IPS-20b (cell line): Measurements from ENCODE around the gene ABHD14A.

ENCODE experiments used
- H3K27ac ChIP-seq: one replicate; pipeline ENCODE4 v1.5.1; 2013; ENCODE audit warnings: low read length
- H3K27me3 ChIP-seq: 2 replicates; pipeline ENCODE4 v1.6.1; 2013; ENCODE audit warnings: mild to moderate bottlenecking, low read length, inconsistent platforms; ENCODE audit not compliant: insufficient read depth
- H3K36me3 ChIP-seq: 2 replicates; pipeline ENCODE4 v1.6.1; 2013; ENCODE audit warnings: low read depth, mild to moderate bottlenecking, inconsistent platforms, low read length, moderate library complexity; ENCODE audit not compliant: insufficient read depth
- H3K4me1 ChIP-seq: 2 replicates; pipeline ENCODE4 v1.6.1; 2013; ENCODE audit warnings: mild to moderate bottlenecking, control low read depth, inconsistent platforms, low read length, moderate library complexity; ENCODE audit not compliant: insufficient read depth
- H3K4me3 ChIP-seq: 2 replicates; pipeline ENCODE4 v1.5.1; 2013; ENCODE audit warnings: mild to moderate bottlenecking, low read length, inconsistent platforms
- H3K9ac ChIP-seq: 2 replicates; pipeline ENCODE4 v1.6.1; 2013; ENCODE audit warnings: low read depth, mild to moderate bottlenecking, inconsistent platforms, low read length, moderate library complexity
- H3K9me3 ChIP-seq: 2 replicates; pipeline ENCODE4 v1.6.1; 2013; ENCODE audit warnings: mild to moderate bottlenecking, low read depth, low read length, inconsistent platforms; ENCODE audit not compliant: insufficient read depth

ABHD14A gene

DNA sequence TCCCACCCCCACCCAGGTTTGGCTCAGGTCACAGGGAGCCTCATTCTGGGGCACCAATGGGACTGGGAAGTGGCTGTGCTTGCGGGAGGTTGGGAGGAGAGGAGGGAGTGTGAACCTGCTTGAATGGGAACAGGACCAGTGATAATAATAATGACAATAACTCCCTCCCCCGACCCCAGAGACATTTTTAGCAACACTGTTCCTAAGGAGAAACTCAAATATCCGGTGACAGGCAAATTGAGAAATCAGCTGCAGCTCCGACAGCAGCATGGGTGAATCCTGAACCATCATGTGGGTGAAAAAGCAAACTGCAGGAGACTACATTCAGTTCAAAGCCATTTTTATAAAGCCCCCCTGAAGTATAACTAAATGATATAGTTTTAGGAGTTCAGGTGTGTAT, 32.4 kb downstream of the ABHD14A start:
- Histone ChIP-seq H3K27me3 (no peaks in the 10 kb centered on the region), H3K27ac (no peak overlapping the region), H3K4me3 (no peak overlapping the region), H3K36me3 (no peaks in the 10 kb centered on the region), H3K9ac (no peak overlapping the region), H3K4me1 (peaks cover 16% of the 10 kb centered on the region), H3K9me3 (no peaks in the 10 kb centered on the region)

DNA sequence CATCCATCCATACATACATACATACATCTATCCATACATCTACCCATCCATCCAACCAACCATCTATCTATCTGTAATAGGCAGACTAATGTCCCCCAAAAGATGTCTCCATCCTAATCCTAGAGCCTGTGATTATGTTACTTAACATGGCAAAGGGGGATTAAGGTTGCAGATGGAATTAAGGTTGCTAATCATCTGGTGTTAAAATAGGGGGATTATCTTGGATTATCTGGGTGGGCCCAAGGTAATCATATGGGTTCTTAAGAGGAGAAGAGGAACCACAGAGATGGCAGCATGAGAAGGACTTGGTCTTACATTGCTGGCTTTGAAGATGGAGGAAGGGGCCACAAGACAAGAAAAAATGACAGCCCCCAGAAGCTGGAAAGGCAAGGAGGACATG, 35.6 kb downstream of the ABHD14A start:
- H3K4me3 ChIP-seq = no peak overlapping the region
- no peaks in the 10 kb centered on the region for H3K27me3 ChIP-seq
- no peak overlapping the region for H3K27ac ChIP-seq
- peaks cover 10% of the 10 kb centered on the region for H3K4me1 ChIP-seq
- H3K9me3 ChIP-seq = no peaks in the 10 kb centered on the region
- no peaks in the 10 kb centered on the region for H3K36me3 ChIP-seq
- H3K9ac ChIP-seq = no peak overlapping the region

DNA sequence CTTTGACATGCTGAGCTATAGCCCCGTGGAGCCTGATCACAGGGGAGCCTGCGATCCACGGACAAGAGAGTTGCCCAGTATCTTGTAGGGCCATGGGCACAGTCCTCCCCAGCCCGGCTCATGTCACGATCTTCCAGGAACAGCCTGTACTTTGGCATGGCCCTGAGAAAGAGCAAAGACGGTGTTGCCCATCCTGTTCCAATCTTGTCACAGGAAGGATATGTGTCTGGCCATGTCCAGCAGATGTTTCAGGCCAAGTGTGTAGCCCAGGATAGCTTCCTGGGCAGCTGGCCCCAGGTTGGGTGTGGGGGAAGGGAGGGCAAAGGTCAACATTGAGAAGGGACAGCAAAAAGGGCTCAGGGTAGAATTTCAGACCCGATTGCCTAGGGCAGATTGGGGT, 37.8 kb downstream of the ABHD14A start:
- no peak overlapping the region for H3K27ac ChIP-seq
- no peaks in the 10 kb centered on the region for H3K9me3 ChIP-seq
- no peak overlapping the region for H3K9ac ChIP-seq
- no peaks in the 10 kb centered on the region for H3K27me3 ChIP-seq
- no peaks in the 10 kb centered on the region for H3K4me1 ChIP-seq
- H3K4me3 ChIP-seq = no peak overlapping the region
- no peaks in the 10 kb centered on the region for H3K36me3 ChIP-seq

DNA sequence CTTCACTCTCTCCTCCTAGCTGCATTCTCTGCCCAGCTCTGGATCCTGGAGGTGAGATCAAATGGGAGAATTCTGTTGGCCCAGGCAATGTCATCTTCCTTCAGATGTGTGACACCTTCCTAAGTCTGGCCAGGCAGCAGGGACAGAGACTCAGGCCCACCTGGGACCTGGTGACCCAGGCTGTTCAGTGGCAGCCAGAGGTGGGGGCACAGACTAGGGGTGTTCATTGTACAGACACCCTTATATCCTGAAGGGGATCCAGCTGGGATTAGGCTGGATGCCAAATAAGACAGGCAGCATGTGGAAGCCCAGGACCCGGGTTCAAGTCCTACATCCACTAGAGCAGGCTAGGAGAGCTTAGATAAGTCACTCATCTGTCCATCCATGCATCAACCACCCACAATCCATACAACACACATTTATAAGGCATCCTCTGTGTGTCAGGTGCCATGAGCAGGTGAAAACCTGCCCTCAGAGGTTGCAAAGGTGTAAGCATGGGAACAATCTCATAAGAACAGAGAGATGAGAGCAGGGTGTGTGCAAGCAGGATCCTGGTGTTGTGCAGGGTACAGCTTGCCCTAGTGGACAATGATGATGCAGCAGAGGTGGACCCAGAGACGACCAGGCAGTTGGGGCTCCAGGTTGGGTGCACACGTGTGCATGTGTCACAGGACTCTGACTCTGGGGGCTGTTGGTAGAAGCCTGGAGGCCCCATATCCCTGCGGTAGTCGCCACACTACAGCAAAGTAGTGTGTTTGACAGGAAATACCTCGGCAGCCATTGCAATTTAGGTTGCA, 39.1 kb downstream of the ABHD14A start:
- Histone ChIP-seq H3K9ac (no peak overlapping the region), H3K4me3 (no peak overlapping the region), H3K27me3 (no peaks in the 10 kb centered on the region), H3K27ac (no peak overlapping the region), H3K4me1 (no peaks in the 10 kb centered on the region), H3K36me3 (no peaks in the 10 kb centered on the region), H3K9me3 (no peaks in the 10 kb centered on the region)

DNA sequence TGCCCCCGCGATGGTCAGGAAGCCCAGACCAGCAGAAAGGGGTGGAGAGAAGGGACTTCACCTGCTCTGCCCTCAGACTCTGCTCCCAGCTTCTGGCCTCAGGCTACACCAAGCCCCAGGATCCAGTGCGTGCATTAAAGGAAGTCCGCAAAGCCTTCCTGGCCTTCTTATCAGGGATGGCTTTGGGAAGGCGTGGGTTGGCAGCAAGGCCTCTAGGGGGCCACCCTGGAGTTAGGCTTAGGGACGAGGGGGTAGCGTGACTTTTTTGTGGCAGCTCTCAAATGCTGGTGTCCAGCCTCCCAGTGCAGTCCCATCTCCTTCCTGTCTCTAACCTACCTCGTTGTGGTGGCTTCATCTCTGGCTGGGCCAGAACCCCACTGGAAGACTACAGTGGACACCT, 39.7 kb downstream of the ABHD14A start:
- Histone ChIP-seq H3K4me3 (no peak overlapping the region), H3K36me3 (no peaks in the 10 kb centered on the region), H3K4me1 (no peaks in the 10 kb centered on the region), H3K9me3 (no peaks in the 10 kb centered on the region), H3K9ac (no peak overlapping the region), H3K27me3 (no peaks in the 10 kb centered on the region), H3K27ac (no peak overlapping the region)

DNA sequence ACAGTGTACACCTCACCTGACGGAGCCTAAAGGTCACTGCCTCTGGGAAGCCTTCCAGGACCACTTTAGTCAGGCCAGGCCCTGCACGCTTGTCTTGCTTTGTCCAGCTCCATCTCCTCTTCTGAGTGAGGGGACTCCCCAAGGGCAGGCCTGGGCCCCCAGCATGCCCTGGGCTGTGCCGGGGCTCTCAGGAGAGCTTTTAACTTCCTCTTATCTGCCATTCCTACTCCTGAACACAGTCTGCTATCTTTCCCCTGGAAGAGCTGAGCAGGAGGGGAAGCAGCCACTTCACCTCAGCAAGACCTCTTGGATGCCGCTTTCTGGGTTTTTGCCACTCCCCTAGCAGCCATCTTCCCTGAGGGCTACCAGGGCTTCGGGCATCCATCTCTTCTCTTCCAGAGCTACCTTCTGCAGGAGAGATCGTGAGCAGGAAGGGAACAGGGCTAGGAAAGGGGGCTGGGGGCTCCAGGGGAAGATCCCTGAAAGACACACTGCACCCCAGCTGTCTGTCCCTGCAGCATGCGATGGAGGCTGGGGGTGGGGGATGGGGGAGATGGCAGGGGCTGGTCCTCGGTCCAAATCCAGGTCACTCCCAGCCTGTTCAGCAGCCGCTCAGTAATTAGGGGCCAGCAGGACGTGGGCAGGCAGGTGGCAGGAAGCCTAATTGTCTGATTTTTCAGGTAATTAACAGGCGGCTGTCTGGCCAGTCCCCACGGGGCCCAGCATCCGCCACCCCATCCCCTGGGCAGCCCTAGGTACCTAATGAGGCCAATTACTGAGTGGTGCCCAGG, 40.8 kb downstream of the ABHD14A start:
- no peaks in the 10 kb centered on the region for H3K27me3 ChIP-seq
- H3K27ac ChIP-seq = no peak overlapping the region
- no peaks in the 10 kb centered on the region for H3K36me3 ChIP-seq
- no peak overlapping the region for H3K4me3 ChIP-seq
- H3K4me1 ChIP-seq = no peaks in the 10 kb centered on the region
- H3K9me3 ChIP-seq = no peaks in the 10 kb centered on the region
- no peak overlapping the region for H3K9ac ChIP-seq

DNA sequence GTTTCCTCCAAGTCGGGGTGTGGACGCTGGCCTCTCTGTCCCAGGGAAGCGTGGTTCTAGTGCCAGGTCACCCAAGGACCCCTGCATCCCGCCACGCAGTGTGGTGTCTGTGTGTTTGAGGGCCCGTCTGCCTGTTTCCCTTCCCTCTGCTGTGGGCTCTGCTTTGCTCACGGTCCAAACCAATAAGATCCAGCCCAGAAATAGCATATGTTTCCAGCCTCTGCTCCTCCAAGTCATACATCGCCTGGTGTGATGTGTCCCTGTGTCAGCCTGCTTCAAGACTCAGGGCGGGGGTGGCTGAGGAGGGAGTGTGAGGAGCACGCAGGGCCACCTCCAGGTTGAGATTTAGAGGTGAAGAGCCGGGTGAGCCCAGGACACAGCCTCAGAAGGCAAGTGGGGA, 42.7 kb downstream of the ABHD14A start:
- no peak overlapping the region for H3K9ac ChIP-seq
- H3K27ac ChIP-seq = no peak overlapping the region
- H3K36me3 ChIP-seq = no peaks in the 10 kb centered on the region
- no peak overlapping the region for H3K4me3 ChIP-seq
- H3K9me3 ChIP-seq = no peaks in the 10 kb centered on the region
- H3K27me3 ChIP-seq = no peaks in the 10 kb centered on the region
- H3K4me1 ChIP-seq = no peaks in the 10 kb centered on the region

DNA sequence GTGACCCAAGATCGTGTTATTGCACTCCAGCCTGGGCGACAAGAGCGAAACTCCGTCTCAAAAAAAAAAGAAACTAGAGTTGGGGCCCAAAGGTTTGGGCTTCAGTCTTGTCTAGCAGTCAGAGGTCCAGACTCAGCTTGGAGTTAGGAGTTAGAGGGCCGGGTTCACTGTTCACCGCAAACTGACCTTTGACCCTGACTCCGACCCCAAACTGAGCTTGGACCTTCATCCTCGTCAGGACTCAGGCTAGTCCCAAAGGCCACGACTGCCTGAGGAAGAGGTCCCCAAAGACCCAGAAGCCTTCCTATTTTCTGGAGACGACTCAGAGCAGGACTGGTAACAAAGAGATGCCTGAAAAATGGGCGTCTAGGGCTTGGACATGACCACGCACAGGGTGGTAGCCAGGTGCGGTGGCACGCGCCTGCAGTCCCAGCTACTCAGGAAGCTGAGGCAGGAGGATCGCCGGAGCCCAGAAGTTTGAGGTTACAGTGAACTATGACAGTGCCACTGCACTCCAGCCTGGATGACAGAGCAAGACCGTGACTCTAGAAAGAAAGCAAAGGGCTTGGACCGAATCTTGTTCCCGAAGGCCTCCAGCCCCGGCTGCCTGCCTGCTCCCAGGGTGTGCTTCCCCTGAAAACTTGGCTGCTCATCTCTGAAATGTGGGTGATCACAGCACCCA, 43.6 kb downstream of the ABHD14A start:
- Histone ChIP-seq H3K9ac (no peak overlapping the region), H3K4me3 (no peak overlapping the region), H3K36me3 (no peaks in the 10 kb centered on the region), H3K4me1 (no peaks in the 10 kb centered on the region), H3K27me3 (no peaks in the 10 kb centered on the region), H3K27ac (no peak overlapping the region), H3K9me3 (no peaks in the 10 kb centered on the region)

DNA sequence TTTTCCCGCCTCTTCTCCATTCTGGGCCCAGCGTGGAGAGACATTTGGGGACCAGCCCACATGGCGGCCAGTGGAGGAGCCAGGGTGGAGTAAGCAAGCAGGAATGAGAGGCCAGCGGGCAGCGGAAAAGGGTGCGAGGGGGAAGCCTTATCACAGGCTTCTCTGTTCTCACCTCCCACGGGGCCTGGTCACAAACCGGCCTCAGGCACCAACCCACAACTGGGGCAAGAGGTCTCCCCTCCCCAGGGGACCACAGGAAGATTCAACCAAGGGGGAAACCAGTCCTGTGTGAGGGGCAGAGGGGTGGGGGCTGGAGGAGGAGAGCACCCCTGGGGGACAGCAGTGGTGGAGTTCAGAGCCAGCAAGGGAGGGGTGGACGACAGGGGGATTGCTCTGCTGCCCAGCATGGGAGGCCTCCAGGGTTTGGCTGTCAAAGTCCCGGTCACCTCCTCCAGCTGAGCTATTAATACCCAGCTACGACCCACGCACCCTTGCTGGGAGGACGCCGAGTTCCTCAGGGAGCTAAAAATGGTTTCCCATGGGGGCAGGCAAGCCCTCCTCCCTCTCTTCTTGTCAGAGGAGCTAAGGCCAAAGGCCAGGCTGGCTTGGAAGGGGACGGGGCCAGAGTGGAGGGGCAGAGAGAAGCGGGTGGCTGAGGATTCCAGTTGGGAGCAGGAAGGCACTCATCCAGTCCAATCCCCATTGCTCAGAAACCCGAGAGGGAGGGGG, 44.7 kb downstream of the ABHD14A start:
- Histone ChIP-seq H3K27ac (no peak overlapping the region), H3K9me3 (no peaks in the 10 kb centered on the region), H3K4me1 (no peaks in the 10 kb centered on the region), H3K4me3 (no peak overlapping the region), H3K9ac (no peak overlapping the region), H3K27me3 (no peaks in the 10 kb centered on the region), H3K36me3 (no peaks in the 10 kb centered on the region)

DNA sequence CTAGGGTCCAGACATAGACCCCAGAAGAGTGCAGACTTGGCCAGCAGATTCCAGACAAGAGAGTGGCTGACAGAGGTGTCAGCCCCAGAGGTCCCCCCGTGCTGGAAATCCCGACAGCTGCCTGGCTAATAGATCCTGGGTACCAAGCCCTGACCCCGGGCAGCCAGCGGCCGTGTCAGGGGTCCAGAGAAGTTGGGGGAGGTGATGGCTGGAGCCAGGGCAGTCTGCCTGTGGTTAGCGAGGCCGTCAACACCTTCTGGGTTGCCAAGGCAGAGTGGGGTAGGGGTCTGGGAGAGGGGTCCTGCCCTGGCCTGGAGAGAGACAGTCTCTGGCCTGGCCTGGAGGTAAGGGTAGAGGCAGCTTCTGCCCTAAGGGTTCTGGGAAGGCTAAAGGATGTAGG, 45.9 kb downstream of the ABHD14A start:
- Histone ChIP-seq H3K9ac (no peak overlapping the region), H3K4me1 (no peaks in the 10 kb centered on the region), H3K36me3 (no peaks in the 10 kb centered on the region), H3K4me3 (no peak overlapping the region), H3K27me3 (no peaks in the 10 kb centered on the region), H3K27ac (no peak overlapping the region), H3K9me3 (no peaks in the 10 kb centered on the region)

DNA sequence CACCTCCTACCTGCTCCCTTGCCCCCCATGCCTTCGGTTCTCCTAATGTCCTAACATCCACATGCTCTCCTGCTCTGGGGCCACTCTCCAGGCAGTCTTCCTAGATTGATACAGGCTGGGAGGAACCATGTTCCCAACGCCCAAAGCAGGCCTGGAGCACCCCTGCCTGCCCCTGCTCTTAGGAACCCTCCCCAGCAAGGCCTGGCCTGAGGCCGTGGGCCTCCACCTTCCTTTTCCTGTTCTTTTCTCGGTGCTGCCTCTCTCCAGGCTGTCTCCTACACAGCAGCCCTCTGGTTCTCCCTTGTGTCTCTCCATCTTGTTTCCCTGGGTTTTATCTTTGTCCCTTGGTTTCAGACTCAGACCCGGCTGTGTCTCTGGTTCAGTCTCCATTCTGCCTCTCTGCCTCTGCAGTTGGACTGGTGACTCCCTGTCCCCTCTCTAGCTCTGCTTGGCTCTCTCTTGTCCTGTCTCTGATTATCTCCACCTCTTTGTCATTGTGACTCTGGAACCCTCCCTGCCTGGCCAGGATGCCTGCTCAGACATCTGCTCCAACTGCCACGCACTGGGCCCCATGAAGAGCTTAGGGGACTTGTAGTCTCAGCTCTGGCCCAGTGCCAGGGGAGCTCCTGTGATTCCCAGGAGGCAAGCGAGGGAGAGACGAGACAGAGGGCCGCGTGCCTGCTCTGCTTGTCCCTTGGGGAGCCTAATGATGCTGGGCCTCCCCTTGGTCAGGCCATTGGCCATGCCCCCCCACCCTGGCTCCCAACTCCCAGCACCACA, 46.8 kb downstream of the ABHD14A start:
- no peaks in the 10 kb centered on the region for H3K27me3 ChIP-seq
- no peak overlapping the region for H3K4me3 ChIP-seq
- H3K9me3 ChIP-seq = no peaks in the 10 kb centered on the region
- no peak overlapping the region for H3K9ac ChIP-seq
- H3K27ac ChIP-seq = no peak overlapping the region
- no peaks in the 10 kb centered on the region for H3K4me1 ChIP-seq
- no peaks in the 10 kb centered on the region for H3K36me3 ChIP-seq
